Measurements from ENCODE around the gene TOP3A. TPM values are rescaled to one million over a fixed set of nuclear protein-coding genes. Genes with fewer than 3 reads are reported as not detected.
A peak's percentile ranks its signal among the peaks of the same experiment; 100 is the strongest.

The TOP3A gene
- total and polyA plus RNA-seq, 2 of the 13 experiments (the other 11 are each of a cell fraction or from before 2014, with no cell fraction given): 16.9 to 36.8 TPM

DNA sequence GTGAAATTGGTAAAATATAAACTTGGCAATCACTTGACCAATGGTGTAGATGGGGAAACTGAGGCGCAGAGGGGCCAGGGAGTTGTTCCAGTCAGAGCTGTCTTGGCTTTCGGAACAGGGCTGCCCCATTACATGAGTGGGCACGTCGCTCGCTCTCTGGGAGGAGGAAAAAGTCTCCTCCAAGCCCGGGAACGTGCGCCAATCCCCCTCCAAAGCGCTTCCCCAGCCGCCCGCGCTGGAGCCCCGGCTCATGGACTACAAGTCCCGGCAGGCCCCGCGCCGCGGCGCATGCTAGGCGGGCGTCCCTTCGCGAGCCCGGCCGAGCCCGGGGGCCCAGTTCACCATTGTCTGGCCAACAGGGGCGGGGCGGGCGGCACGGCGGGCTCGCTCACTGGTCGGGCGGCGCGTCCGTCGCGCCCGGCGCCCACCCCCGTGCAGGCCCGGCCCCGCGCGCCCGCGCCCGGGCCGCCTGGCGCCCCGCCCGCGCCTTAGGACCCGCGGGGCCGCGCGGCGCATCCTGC lies 89.6 kb downstream of the TOP3A start, which contains the start of gene LLGL1 (continued):
- no peak for TF ChIP-seq NONO (IDR thresholded peaks at IDR 0.05)
- TF ChIP-seq NONO (CRISPR knock-in tag; conservative IDR thresholded peaks at IDR 0.05): no peak
- TF ChIP-seq, protein P1, sequence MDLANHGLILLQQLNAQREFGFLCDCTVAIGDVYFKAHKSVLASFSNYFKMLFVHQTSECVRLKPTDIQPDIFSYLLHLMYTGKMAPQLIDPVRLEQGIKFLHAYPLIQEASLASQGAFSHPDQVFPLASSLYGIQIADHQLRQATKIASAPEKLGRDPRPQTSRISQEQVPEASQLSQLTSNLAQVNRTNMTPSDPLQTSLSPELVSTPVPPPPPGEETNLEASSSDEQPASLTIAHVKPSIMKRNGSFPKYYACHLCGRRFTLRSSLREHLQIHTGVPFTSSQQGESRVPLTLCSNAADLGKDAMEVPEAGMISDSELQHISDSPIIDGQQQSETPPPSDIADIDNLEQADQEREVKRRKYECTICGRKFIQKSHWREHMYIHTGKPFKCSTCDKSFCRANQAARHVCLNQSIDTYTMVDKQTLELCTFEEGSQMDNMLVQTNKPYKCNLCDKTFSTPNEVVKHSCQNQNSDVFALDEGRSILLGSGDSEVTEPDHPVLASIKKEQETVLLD (CRISPR knock-in tag; IDR thresholded peaks at IDR 0.05; ENCODE audit: low read depth): no peak
- TF ChIP-seq ZBTB10 (CRISPR knock-in tag; IDR thresholded peaks at IDR 0.05; ENCODE audit: borderline replicate concordance): no peak
- TF ChIP-seq ZNF616 (CRISPR knock-in tag; IDR thresholded peaks at IDR 0.05; ENCODE audit: low read depth): no peak
- no peak for TF ChIP-seq ZNF883 (CRISPR knock-in tag; IDR thresholded peaks at IDR 0.05; ENCODE audit: not compliant biosample characterization)
- TF ChIP-seq MTA3 (CRISPR knock-in tag; IDR thresholded peaks at IDR 0.05): no peak
- no peak for TF ChIP-seq NR2C2 (CRISPR knock-in tag; IDR thresholded peaks at IDR 0.05; ENCODE audit: borderline replicate concordance)
- no peak for TF ChIP-seq ZNF367 (CRISPR knock-in tag; IDR thresholded peaks at IDR 0.05; ENCODE audit: borderline replicate concordance)
- TF ChIP-seq ZFP36 (IDR thresholded peaks at IDR 0.05; ENCODE audit: borderline replicate concordance, low read depth, low read length, partially characterized antibody): no peak
- TF ChIP-seq YY1 (IDR thresholded peaks at IDR 0.05; ENCODE audit: insufficient read depth, insufficient replicate concordance, low read depth, low read length): peak; percentile 77
- no peak for TF ChIP-seq TIGD3 (CRISPR knock-in tag; IDR thresholded peaks at IDR 0.05; ENCODE audit: borderline replicate concordance)
- no peak for TF ChIP-seq U2AF1 (optimal IDR thresholded peaks at IDR 0.05; ENCODE audit: low read depth, low read length)
- TF ChIP-seq FOXP4 (CRISPR knock-in tag; IDR thresholded peaks at IDR 0.05): no peak
- peak; percentile 49; the same call in 1 of the 2 replicates for TF ChIP-seq TFDP1 (CRISPR knock-in tag; IDR thresholded peaks at IDR 0.05; ENCODE audit: borderline replicate concordance)
- TF ChIP-seq ZSCAN25 (CRISPR knock-in tag; IDR thresholded peaks at IDR 0.05): no peak
- no peak for TF ChIP-seq ZNF251 (CRISPR knock-in tag; IDR thresholded peaks at IDR 0.05)
- no peak for TF ChIP-seq ZNF564 (CRISPR knock-in tag; IDR thresholded peaks at IDR 0.05)
- no peak for TF ChIP-seq CREB3 (CRISPR knock-in tag; IDR thresholded peaks at IDR 0.05)

Measured in HepG2 (cell line).